OCI-LY1 (cell line): ENCODE measurements around the gene SH3D19.

ENCODE experiments used
- H2AFZ ChIP-seq: fragments of 200-600 bp; sonication (generic), shearing (Covaris generic); 2 replicates; pipeline ENCODE4 v1.6.0; 2014; ENCODE audit warnings: antibody characterized with exemption, mild to moderate bottlenecking, low read length
- H3F3A ChIP-seq: fragments of 200-600 bp; sonication (generic), shearing (Covaris generic); 2 replicates; pipeline ENCODE4 v1.6.0; 2014; ENCODE audit warnings: mild to moderate bottlenecking, antibody characterized with exemption, low read length, moderate library complexity; ENCODE audit not compliant: insufficient read depth
- H3K27ac ChIP-seq: fragments of 200-600 bp; sonication (generic); 2 replicates; pipeline ENCODE4 v1.5.1; 2014; ENCODE audit warnings: low read length, mixed run types, mild to moderate bottlenecking, low read depth; ENCODE audit not compliant: poor library complexity, severe bottlenecking
- H3K27me3 ChIP-seq: fragments of 200-600 bp; sonication (generic); 2 replicates; pipeline ENCODE4 v1.6.0; 2014; ENCODE audit warnings: antibody characterized with exemption, mild to moderate bottlenecking, low read length, moderate library complexity; ENCODE audit not compliant: insufficient read depth
- H3K36me3 ChIP-seq: fragments of 200-600 bp; sonication (generic); 2 replicates; pipeline ENCODE4 v1.6.1; 2014; ENCODE audit warnings: mild to moderate bottlenecking, antibody characterized with exemption, low read length, moderate library complexity, mixed read lengths; ENCODE audit not compliant: insufficient read depth
- H3K4me1 ChIP-seq: fragments of 200-600 bp; sonication (generic); 2 replicates; pipeline ENCODE4 v1.5.1; 2014; ENCODE audit warnings: mild to moderate bottlenecking, low read length, moderate library complexity; ENCODE audit not compliant: insufficient read depth, severe bottlenecking
- H3K4me2 ChIP-seq: fragments of 200-600 bp; sonication (generic), shearing (Covaris generic); 2 replicates; pipeline ENCODE4 v1.6.1; 2014; ENCODE audit warnings: low read length
- H3K4me3 ChIP-seq: fragments of 200-600 bp; sonication (generic); 2 replicates; pipeline ENCODE4 v1.5.1; 2014; ENCODE audit warnings: low read length, low read depth, mild to moderate bottlenecking, mixed read lengths; ENCODE audit not compliant: poor library complexity, severe bottlenecking
- H3K79me2 ChIP-seq: fragments of 200-600 bp; shearing (Covaris generic); 2 replicates; pipeline ENCODE4 v1.6.1; 2016; ENCODE audit warnings: mixed run types, low read length, mixed read lengths; ENCODE audit not compliant: insufficient read depth
- H3K9ac ChIP-seq: fragments of 200-600 bp; sonication (generic), shearing (Covaris generic); 2 replicates; pipeline ENCODE4 v1.6.1; 2014; ENCODE audit warnings: mild to moderate bottlenecking, low read length, mixed read lengths
- H3K9me2 ChIP-seq: fragments of 200-600 bp; sonication (generic), shearing (Covaris generic); 2 replicates; pipeline ENCODE4 v1.6.1; 2014; ENCODE audit warnings: low read depth, mild to moderate bottlenecking, low read length, mixed read lengths
- H3K9me3 ChIP-seq: fragments of 200-600 bp; shearing (Covaris generic); 2 replicates; pipeline ENCODE4 v1.6.1; 2014; ENCODE audit warnings: low read length, mixed read lengths
- H4K20me1 ChIP-seq: fragments of 200-600 bp; sonication (generic), shearing (Covaris generic); 2 replicates; pipeline ENCODE4 v1.6.0; 2016; ENCODE audit warnings: mild to moderate bottlenecking, low read length; ENCODE audit not compliant: insufficient read depth
- CTCF ChIP-seq: fragments of 200-600 bp; sonication (generic), shearing (Covaris generic); IDR thresholded peaks from 2 replicates; pipeline ENCODE4 v1.5.1; 2017; ENCODE audit warnings: mild to moderate bottlenecking, antibody characterized with exemption, low read length, moderate library complexity, mixed read lengths
- EZH2 ChIP-seq: fragments of 200-600 bp; sonication (generic), shearing (Covaris generic); IDR thresholded peaks from 2 replicates; pipeline ENCODE4 v1.8.0; 2017; ENCODE audit warnings: borderline replicate concordance, mixed run types, mild to moderate bottlenecking, antibody characterized with exemption, low read length, moderate library complexity, mixed read lengths

SH3D19 gene

GRCh38 chr4:151153585-151153984, 171.8 kb downstream of the SH3D19 start:
- Histone ChIP-seq H3K9me3 (no peaks in the 10 kb centered on the region), H3K79me2 (no peaks in the 10 kb centered on the region), H3K27me3 (no peaks in the 10 kb centered on the region), H4K20me1 (no peaks in the 10 kb centered on the region), H3K4me3 (no peak overlapping the region), H3K9me2 (no peaks in the 10 kb centered on the region), H3F3A (no peaks in the 10 kb centered on the region), H3K27ac (no peak overlapping the region), H2AFZ (no peak overlapping the region), H3K4me1 (no peaks in the 10 kb centered on the region), H3K36me3 (no peaks in the 10 kb centered on the region), H3K4me2 (no peak overlapping the region), H3K9ac (no peak overlapping the region)
- no peak for TF ChIP-seq CTCF
- TF ChIP-seq EZH2: no peak

GRCh38 chr4:151152028-151152427, 173.4 kb downstream of the SH3D19 start:
- H3K27ac ChIP-seq: no peak overlapping the region
- no peaks in the 10 kb centered on the region for H4K20me1 ChIP-seq
- no peaks in the 10 kb centered on the region for H3K9me3 ChIP-seq
- no peaks in the 10 kb centered on the region for H3K4me1 ChIP-seq
- no peaks in the 10 kb centered on the region for H3K79me2 ChIP-seq
- H3K36me3 ChIP-seq: no peaks in the 10 kb centered on the region
- no peak overlapping the region for H3K4me3 ChIP-seq
- TF ChIP-seq EZH2 (no peak), CTCF (no peak)
- no peaks in the 10 kb centered on the region for H3K9me2 ChIP-seq
- no peak overlapping the region for H3K4me2 ChIP-seq
- no peaks in the 10 kb centered on the region for H3F3A ChIP-seq
- H2AFZ ChIP-seq: no peak overlapping the region
- no peaks in the 10 kb centered on the region for H3K27me3 ChIP-seq
- no peak overlapping the region for H3K9ac ChIP-seq

- Histone ChIP-seq H2AFZ (no peak overlapping the region), H3K9me2 (no peaks in the 10 kb centered on the region), H4K20me1 (no peaks in the 10 kb centered on the region), H3K4me3 (no peak overlapping the region), H3F3A (no peaks in the 10 kb centered on the region), H3K4me2 (no peak overlapping the region), H3K27me3 (no peaks in the 10 kb centered on the region), H3K4me1 (no peaks in the 10 kb centered on the region), H3K36me3 (no peaks in the 10 kb centered on the region), H3K9me3 (no peaks in the 10 kb centered on the region), H3K79me2 (no peaks in the 10 kb centered on the region), H3K9ac (no peak overlapping the region), H3K27ac (no peak overlapping the region)
- no peak for TF ChIP-seq CTCF
Measured at GRCh38 chr4:151150821-151151580, 174.4 kb downstream of the SH3D19 start.
